ENCODE data around the gene SUPT20HL2.
"Not testable (repeated sequence)": the region's sequence is repeated elsewhere in the genome, so short reads cannot be mapped to it uniquely, and the experiment has no call there.

Gene SUPT20HL2

DNA sequence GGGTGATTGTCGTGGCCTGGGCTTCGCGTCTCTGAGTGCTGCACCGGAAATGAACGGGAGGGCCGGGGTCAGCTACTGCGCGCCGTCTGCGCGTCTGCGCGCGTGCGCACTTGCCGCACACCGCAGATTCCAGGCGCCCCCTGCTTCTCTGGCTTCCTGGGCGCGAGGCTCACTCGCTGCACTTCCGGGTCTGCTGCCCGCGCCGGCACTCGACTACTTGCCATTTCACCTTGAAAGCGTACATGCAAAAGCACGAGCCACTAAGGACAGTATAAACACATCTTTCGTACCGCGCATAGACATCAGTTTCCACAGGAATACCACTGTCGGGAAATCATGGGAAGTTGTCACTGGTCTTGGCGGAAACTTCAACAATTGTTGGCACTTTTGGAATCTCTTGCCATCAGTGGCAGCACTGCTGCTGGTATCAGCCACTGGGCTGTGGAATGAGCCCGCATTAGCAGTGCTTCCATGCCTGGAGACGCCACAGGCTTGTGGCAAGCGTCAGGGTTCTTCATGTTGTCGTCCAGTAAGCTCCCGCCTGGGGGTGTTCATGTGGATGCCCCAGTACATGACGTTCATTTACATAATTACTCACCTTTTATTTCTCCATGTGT lies at the start of gene SUPT20HL2:
Gene SUPT20HL2, minus strand, starts transcription at position 51 of the 617 bp plus-strand sequence. CDS start 754 bp downstream, outside the sequence.
- DNase-seq: no peak

GRCh38 chrX:24362089-24362745 lies 48.3 kb upstream of the SUPT20HL2 start:
- DNase-seq: not testable (repeated sequence)

- no peak for DNase-seq
Measured at GRCh38 chrX:24360272-24360671, 46.4 kb upstream of the SUPT20HL2 start, which contains the start of gene SUPT20HL1. SUPT20HL1 (plus strand) TSS chrX:24360639; CDS start chrX:24362761, 2,122 bp downstream.

GRCh38 chrX:24357106-24357505 lies 43.2 kb upstream of the SUPT20HL2 start:
- DNase-seq: peak; percentile 49

GRCh38 chrX:24355095-24355494 lies 41.2 kb upstream of the SUPT20HL2 start:
- no peak for DNase-seq

GRCh38 chrX:24350217-24350616 lies 36.3 kb upstream of the SUPT20HL2 start:
- DNase-seq: no peak

GRCh38 chrX:24347881-24348280 lies 34.0 kb upstream of the SUPT20HL2 start:
- no peak for DNase-seq

DNA sequence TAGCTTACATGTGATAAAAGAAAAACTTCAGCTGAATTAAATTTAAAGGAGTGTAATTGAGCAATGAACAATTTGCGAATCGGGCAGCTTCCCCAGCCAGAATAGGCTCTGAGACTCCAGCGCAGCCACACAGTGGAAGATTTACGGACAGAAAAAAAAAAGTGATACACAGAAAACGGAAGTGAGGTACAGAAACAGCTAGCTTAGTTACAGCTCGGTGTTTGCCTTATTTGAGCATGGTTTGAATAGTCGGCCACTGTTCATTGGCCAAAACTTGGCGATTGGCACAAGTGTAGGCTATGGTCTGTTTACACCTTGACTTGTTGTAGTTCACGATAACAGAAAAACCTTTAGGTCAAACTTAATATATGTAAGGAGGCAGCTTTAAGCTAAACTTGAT lies 29.9 kb upstream of the SUPT20HL2 start:
- DNase-seq: no peak

GRCh38 chrX:24341795-24342194 lies 27.9 kb upstream of the SUPT20HL2 start:
- DNase-seq: peak; percentile 91

GRCh38 chrX:24340501-24340900 lies 26.6 kb upstream of the SUPT20HL2 start:
- no peak for DNase-seq

- peak; percentile 42 for DNase-seq
Measured at GRCh38 chrX:24339911-24340310, 26.0 kb upstream of the SUPT20HL2 start.

GRCh38 chrX:24335871-24336270 lies 22.0 kb upstream of the SUPT20HL2 start:
- peak; percentile 38 for DNase-seq

DNA sequence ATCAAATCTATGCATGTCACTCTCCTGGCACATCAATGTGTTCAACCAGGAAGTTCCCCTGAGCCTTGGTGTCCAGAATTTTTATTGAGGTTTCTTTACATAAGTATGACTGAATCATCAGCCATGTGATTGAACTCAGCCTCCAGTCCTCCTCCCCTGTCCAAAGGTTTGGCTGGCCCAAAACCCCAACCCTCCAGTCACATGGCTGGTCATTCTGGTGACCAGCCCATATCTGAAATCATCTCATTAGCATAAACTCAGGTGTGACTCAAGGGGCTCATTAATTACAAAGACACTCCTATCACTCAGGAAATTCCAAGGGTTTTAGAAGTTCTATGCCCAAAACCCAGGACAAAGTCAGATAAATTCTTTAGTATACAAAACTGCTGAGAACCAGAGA lies 20.6 kb upstream of the SUPT20HL2 start:
- DNase-seq: no peak

DNA sequence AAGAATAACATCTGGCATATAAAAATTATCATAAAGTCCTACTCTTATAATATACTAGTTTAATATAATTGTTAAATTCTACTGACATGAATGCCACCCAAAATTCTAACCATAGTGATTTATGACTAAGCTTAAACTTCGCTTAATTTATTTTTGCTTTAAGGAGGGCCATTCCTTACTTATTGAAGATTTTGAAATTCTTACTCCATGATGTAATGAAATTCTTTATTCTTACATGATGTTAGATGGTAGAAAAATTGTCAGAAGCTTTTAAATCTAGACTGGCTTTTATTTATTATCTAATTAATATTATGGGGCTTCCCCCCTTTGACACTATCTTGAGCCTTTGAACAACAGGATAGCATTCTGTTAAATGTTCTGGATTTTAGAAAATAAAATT lies 19.5 kb upstream of the SUPT20HL2 start:
- DNase-seq: peak; percentile 32

DNA sequence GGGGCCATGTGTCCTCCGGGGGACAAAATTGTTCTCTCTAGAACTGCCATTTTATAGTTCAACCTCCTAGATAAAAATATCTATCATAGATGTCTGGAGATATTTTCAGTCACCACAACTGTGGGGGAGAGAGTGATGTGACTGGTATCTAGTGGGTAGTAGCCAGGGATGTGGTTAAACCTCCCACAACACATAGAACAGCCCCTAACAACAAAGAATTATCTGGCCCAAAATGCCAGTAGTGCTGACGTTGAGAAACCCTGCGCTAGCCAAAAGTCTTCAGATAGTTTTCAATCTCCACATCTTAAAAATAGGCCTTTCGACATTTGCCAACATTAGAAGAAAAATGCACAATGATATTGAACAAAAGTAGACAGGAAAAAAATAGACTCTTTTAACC lies 19.0 kb upstream of the SUPT20HL2 start:
- DNase-seq: peak; percentile 50

GRCh38 chrX:24325231-24325630 lies 11.4 kb upstream of the SUPT20HL2 start:
- no peak for DNase-seq

GRCh38 chrX:24321741-24322395 lies 8.0 kb upstream of the SUPT20HL2 start:
- DNase-seq: no peak

- no peak for DNase-seq
Measured at GRCh38 chrX:24317567-24317966, 3.7 kb upstream of the SUPT20HL2 start.

- no peak for DNase-seq
Measured at GRCh38 chrX:24316111-24316510, 2.2 kb upstream of the SUPT20HL2 start.

DNA sequence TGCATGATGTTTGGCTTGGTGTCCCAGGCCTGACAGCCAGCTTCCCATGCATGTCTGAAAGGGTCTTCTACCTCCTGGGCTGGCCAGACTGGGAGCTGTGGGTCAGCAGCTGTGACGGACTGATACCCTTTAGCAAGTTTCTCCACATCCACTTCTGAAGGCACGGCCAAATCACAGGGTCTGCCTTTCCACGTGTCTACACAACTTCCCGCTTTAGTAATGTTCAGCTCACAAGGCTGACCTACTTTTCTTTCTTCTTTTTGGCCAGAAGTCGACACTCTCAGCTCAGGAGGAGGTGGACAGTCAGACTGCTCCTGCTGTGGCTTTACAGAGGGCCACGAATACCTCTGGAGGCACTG lies 1.6 kb downstream of the SUPT20HL2 start:
- not testable (repeated sequence) for DNase-seq

- DNase-seq: not testable (repeated sequence)
Measured at GRCh38 chrX:24311507-24312248, 2.2 kb downstream of the SUPT20HL2 start.

- DNase-seq: not testable (repeated sequence)
Measured at GRCh38 chrX:24310916-24311315, 3.0 kb downstream of the SUPT20HL2 start.
